H1 (cell line): Measurements from ENCODE around the gene SUPT20H. TPM values are rescaled to one million over a fixed set of nuclear protein-coding genes. Genes with fewer than 3 reads are reported as not detected.

Source experiments
- CTCF ChIA-PET: fragments of 300-600 bp; sonication (Branson Sonifier 250); formaldehyde crosslinking; loops from one replicate; lab custom pipeline; 2021; ENCODE audit not compliant: partially characterized antibody; lab: Charles Lee
- POLR2A ChIA-PET: fragments of 300-600 bp; sonication (Branson Sonifier 250); formaldehyde crosslinking; loops from one replicate; lab custom pipeline; 2021; ENCODE audit warnings: inconsistent platforms; ENCODE audit not compliant: partially characterized antibody; lab: Charles Lee
- DNase-seq, 2 experiments: peaks; one replicate each; pipeline versions ENCODE4 v3.0.0 to v3.0.0-alpha.2; 2010 to 2022; ENCODE audit warnings: low spot score in 2 of 2, low read depth in 1 of 2, mixed read lengths in 1 of 2
- FAIRE-seq: peaks from 2 replicates; lab custom pipeline; 2011; peaks lifted over from hg19 to GRCh38; lab: Jason Lieb, UNC
- H2AFZ ChIP-seq: 2 replicates; pipeline ENCODE4 v1.8.1; 2012; ENCODE audit warnings: low read length, inconsistent platforms
- H2AK5ac ChIP-seq: 2 replicates; pipeline ENCODE4 v1.6.1; 2013; ENCODE audit warnings: low read depth, low read length
- H2BK120ac ChIP-seq: replicated peaks from 2 replicates; pipeline ENCODE3; 2013; ENCODE audit warnings: low read depth, low read length, inconsistent platforms
- H2BK12ac ChIP-seq: 2 replicates; pipeline ENCODE4 v1.6.1; 2013; ENCODE audit warnings: low read depth, low read length
- H2BK15ac ChIP-seq: 2 replicates; pipeline ENCODE4 v1.6.1; 2013; ENCODE audit warnings: low read length
- H2BK20ac ChIP-seq: 2 replicates; pipeline ENCODE4 v1.6.1; 2013; ENCODE audit warnings: low read length
- H2BK5ac ChIP-seq: 2 replicates; pipeline ENCODE4 v1.6.1; 2013; ENCODE audit warnings: low read depth, low read length
- H3K14ac ChIP-seq: 2 replicates; pipeline ENCODE4 v1.6.1; 2013; ENCODE audit warnings: inconsistent platforms; ENCODE audit not compliant: insufficient read length
- H3K18ac ChIP-seq: 2 replicates; pipeline ENCODE4 v1.6.1; 2013; ENCODE audit warnings: low read length; ENCODE audit errors: extremely low read depth
- H3K23ac ChIP-seq: 2 replicates; pipeline ENCODE4 v1.6.1; 2013; ENCODE audit warnings: inconsistent platforms; ENCODE audit not compliant: insufficient read length
- H3K23me2 ChIP-seq: 2 replicates; pipeline ENCODE4 v1.6.1; 2013; ENCODE audit warnings: low read depth, low read length
- H3K27ac ChIP-seq: 2 replicates; pipeline ENCODE4 v1.6.1; 2011; ENCODE audit warnings: low read depth, low read length, inconsistent platforms
- H3K27me3 ChIP-seq, 4 experiments: replicated peaks in 1 of 4; 1 replicate in 1 of 4; 2 replicates in 3 of 4; pipeline versions ENCODE4 v1.6.1 to v1.8.1; 2011 to 2013; ENCODE audit warnings: low read length in 3 of 4, mild to moderate bottlenecking in 3 of 4, inconsistent platforms in 2 of 4, mixed read lengths in 2 of 4, moderate library complexity in 1 of 4; ENCODE audit not compliant: control insufficient read depth in 3 of 4, insufficient read depth in 3 of 4; ENCODE audit errors: extremely low read depth in 1 of 4
- H3K36me3 ChIP-seq, 4 experiments: 2 replicates each; pipeline versions ENCODE4 v1.6.1 to v1.8.1; 2011 to 2013; ENCODE audit warnings: mild to moderate bottlenecking in 4 of 4, low read length in 3 of 4, moderate library complexity in 2 of 4, control low read depth in 1 of 4, inconsistent platforms in 1 of 4; ENCODE audit not compliant: insufficient read depth in 4 of 4, control insufficient read depth in 2 of 4
- H3K4ac ChIP-seq: replicated peaks from 2 replicates; pipeline ENCODE3; 2013; ENCODE audit warnings: low read length, low read depth, mixed read lengths, inconsistent platforms; ENCODE audit not compliant: insufficient read length
- H3K4me1 ChIP-seq, 4 experiments: replicated peaks in 1 of 4; 1 replicate in 1 of 4; 2 replicates in 3 of 4; pipeline versions ENCODE4 v1.6.1 to v1.8.1; 2011 to 2013; ENCODE audit warnings: low read length in 3 of 4, inconsistent platforms in 2 of 4, mixed read lengths in 1 of 4; ENCODE audit not compliant: insufficient read depth in 4 of 4, control insufficient read depth in 3 of 4
- H3K4me2 ChIP-seq, 2 experiments: 2 replicates each; pipeline versions ENCODE4 v1.6.1 to v1.8.1; 2011 to 2013; ENCODE audit warnings: low read depth in 2 of 2, low read length in 2 of 2, control low read depth in 1 of 2, inconsistent platforms in 1 of 2, mild to moderate bottlenecking in 1 of 2; ENCODE audit not compliant: insufficient read depth in 1 of 2
- H3K4me3 ChIP-seq, 4 experiments: fragments of 200-600, 300-600 bp in 1 of 4; sonication (generic), shearing (Covaris generic), sonication (Bioruptor Twin) in 1 of 4; 2 replicates each; pipeline versions ENCODE4 v1.5.1 to v1.8.1; 2011 to 2016; ENCODE audit warnings: low read length in 4 of 4, low read depth in 3 of 4, control low read depth in 2 of 4, inconsistent platforms in 2 of 4, mild to moderate bottlenecking in 2 of 4, mixed read lengths in 1 of 4, moderate library complexity in 1 of 4; ENCODE audit not compliant: insufficient read depth in 2 of 4; ENCODE audit errors: extremely low read depth in 1 of 4
- H3K56ac ChIP-seq: replicated peaks from 2 replicates; pipeline ENCODE3; 2013; ENCODE audit warnings: low read depth, mild to moderate bottlenecking, mixed read lengths, low read length, inconsistent platforms; ENCODE audit not compliant: insufficient read length
- H3K79me1 ChIP-seq: 2 replicates; pipeline ENCODE4 v1.6.1; 2013; ENCODE audit warnings: low read depth, low read length, control low read depth
- H3K79me2 ChIP-seq, 2 experiments: 2 replicates each; pipeline versions ENCODE4 v1.6.1 to v1.8.1; 2012 to 2013; ENCODE audit warnings: low read length in 2 of 2, mild to moderate bottlenecking in 2 of 2, inconsistent platforms in 1 of 2; ENCODE audit not compliant: insufficient read depth in 2 of 2, control insufficient read depth in 1 of 2
- H3K9ac ChIP-seq, 4 experiments: replicated peaks in 1 of 4; 1 replicate in 1 of 4; 2 replicates in 3 of 4; pipeline versions ENCODE4 v1.6.1 to v1.8.1; 2011 to 2013; ENCODE audit warnings: low read depth in 3 of 4, low read length in 3 of 4, control low read depth in 2 of 4, mild to moderate bottlenecking in 2 of 4, moderate library complexity in 2 of 4, inconsistent platforms in 1 of 4; ENCODE audit errors: extremely low read depth in 1 of 4
- H3K9me3 ChIP-seq, 2 experiments: 2 replicates each; pipeline versions ENCODE4 v1.6.1 to v1.8.1; 2012 to 2013; ENCODE audit warnings: mild to moderate bottlenecking in 2 of 2, moderate library complexity in 2 of 2, control low read depth in 1 of 2, inconsistent platforms in 1 of 2, low read depth in 1 of 2, low read length in 1 of 2, mixed read lengths in 1 of 2; ENCODE audit not compliant: insufficient read depth in 2 of 2
- H4K20me1 ChIP-seq, 2 experiments: replicated peaks in 1 of 2; 2 replicates each; pipeline versions ENCODE3 to v1.8.1; 2011 to 2013; ENCODE audit warnings: inconsistent platforms in 2 of 2, low read length in 2 of 2, mild to moderate bottlenecking in 1 of 2; ENCODE audit not compliant: insufficient read depth in 2 of 2, control insufficient read depth in 1 of 2
- H4K5ac ChIP-seq: 2 replicates; pipeline ENCODE4 v1.6.1; 2013; ENCODE audit warnings: low read length, low read depth, mixed read lengths, inconsistent platforms; ENCODE audit not compliant: insufficient read length
- H4K8ac ChIP-seq: 2 replicates; pipeline ENCODE4 v1.8.0; 2013; ENCODE audit warnings: mild to moderate bottlenecking, moderate library complexity, low read length, inconsistent platforms; ENCODE audit not compliant: insufficient read depth; ENCODE audit errors: extremely low read depth
- H4K91ac ChIP-seq: replicated peaks from 2 replicates; pipeline ENCODE3; 2013; ENCODE audit warnings: low read length, mixed read lengths, inconsistent platforms; ENCODE audit not compliant: insufficient read length
- CBX5 ChIP-seq: fragments of 300-800, 300-1000 bp; sonication (generic); IDR thresholded peaks from 2 replicates; pipeline ENCODE4 v1.7.1; 2016; ENCODE audit warnings: antibody characterized with exemption, low read length, low read depth
- EP300 ChIP-seq, 2 experiments: IDR thresholded peaks; 1 replicate in 1 of 2; 2 replicates in 1 of 2; pipeline ENCODE4 v1.6.1; 2011 to 2012; ENCODE audit warnings: low read depth in 2 of 2, low read length in 2 of 2, mild to moderate bottlenecking in 2 of 2, borderline replicate concordance in 1 of 2, inconsistent platforms in 1 of 2, moderate library complexity in 1 of 2
- GTF2F1 ChIP-seq: IDR thresholded peaks from 2 replicates; pipeline ENCODE4 v1.6.1; 2012; ENCODE audit warnings: low read depth, low read length, improper control_type of control experiment, borderline replicate concordance
- JUN ChIP-seq: IDR thresholded peaks from 2 replicates; pipeline ENCODE4 v1.6.1; 2011; ENCODE audit warnings: low read depth, mild to moderate bottlenecking, improper control_type of control experiment, low read length
- RFX5 ChIP-seq: IDR thresholded peaks from 2 replicates; pipeline ENCODE4 v1.6.1; 2011; ENCODE audit warnings: low read depth, low read length, improper control_type of control experiment, borderline replicate concordance
- RNF2 ChIP-seq: fragments of 200-900, 300-1000 bp; sonication (generic); IDR thresholded peaks from 2 replicates; pipeline ENCODE4 v1.7.1; 2016; ENCODE audit warnings: borderline replicate concordance, low read depth, mild to moderate bottlenecking, antibody characterized with exemption, low read length; ENCODE audit not compliant: poor library complexity, severe bottlenecking; ENCODE audit errors: missing control alignments
- SIRT6 ChIP-seq: IDR thresholded peaks from one replicate; pipeline ENCODE4 v1.7.1; 2012; ENCODE audit warnings: low read length, inconsistent platforms
- SP1 ChIP-seq: IDR thresholded peaks from 2 replicates; pipeline ENCODE4 v1.6.1; 2011; ENCODE audit warnings: low read depth, low read length
- SUZ12 ChIP-seq: fragments of 200-600 bp; sonication (generic); IDR thresholded peaks from 2 replicates; pipeline ENCODE4 v1.6.1; 2012; ENCODE audit warnings: mild to moderate bottlenecking, inconsistent platforms, low read length, moderate library complexity, mixed read lengths
- TAF7 ChIP-seq: optimal IDR thresholded peaks from 2 replicates; pipeline ENCODE3; 2011; ENCODE audit warnings: low read depth, mild to moderate bottlenecking, inconsistent platforms, low read length, moderate library complexity, borderline replicate concordance
- TCF12 ChIP-seq: IDR thresholded peaks from 2 replicates; pipeline ENCODE4 v1.6.1; 2011; ENCODE audit warnings: low read depth, mild to moderate bottlenecking, low read length
- TEAD4 ChIP-seq: IDR thresholded peaks from 2 replicates; pipeline ENCODE4 v1.6.1; 2012; ENCODE audit warnings: low read depth, low read length, inconsistent platforms, mixed read lengths
- WGBS, 2 experiments: shearing (Covaris generic) in 1 of 2; methylation state at CpG; one replicate each; pipeline versions ENCODE4 v1.1.6 to v1.1.7; 2013 to 2015; ENCODE audit warnings: low lambda C conversion rate in 2 of 2, mixed read lengths in 2 of 2, inconsistent platforms in 1 of 2, low coverage in 1 of 2, missing lambda C conversion rate in 1 of 2; ENCODE audit not compliant: insufficient replicate concordance in 2 of 2, insufficient coverage in 1 of 2, insufficient read length in 1 of 2; ENCODE audit errors: extremely low coverage in 1 of 2, missing lambda C conversion rate in 1 of 2; 5-methylcytosine and 5-hydroxymethylcytosine counted together
- polyA plus RNA-seq, 7 experiments: library from polyadenylated mRNA; depleted of rRNA in 3 of 7; stranded (reverse) in 5 of 7; unstranded in 2 of 7; fragments of >200 nt in 5 of 7; fragments of 200-250 nt in 2 of 7; gene quantifications; 1 replicate in 5 of 7; 2 replicates in 1 of 7; 4 replicates in 1 of 7; pipeline versions ENCODE4 v1.2.1 to v1.2.3, GENCODE V29; 2011 to 2013; ENCODE audit warnings: missing spikeins in 2 of 7, mixed read lengths in 2 of 7
- total RNA-seq: library from RNA; stranded (reverse); fragmentation: NEBNext Ultra II Directional; extraction: Animal tissue kit (Norgen Biotek cat#: 25700); gene quantifications from 2 replicates; pipeline ENCODE4 v1.2.1, GENCODE V29; 2021

SUPT20H gene
- total and polyA plus RNA-seq, 2 of the 8 experiments (the other 6 are each of a cell fraction or from before 2014, with no cell fraction given) = 69.2 to 75.1 TPM

DNA sequence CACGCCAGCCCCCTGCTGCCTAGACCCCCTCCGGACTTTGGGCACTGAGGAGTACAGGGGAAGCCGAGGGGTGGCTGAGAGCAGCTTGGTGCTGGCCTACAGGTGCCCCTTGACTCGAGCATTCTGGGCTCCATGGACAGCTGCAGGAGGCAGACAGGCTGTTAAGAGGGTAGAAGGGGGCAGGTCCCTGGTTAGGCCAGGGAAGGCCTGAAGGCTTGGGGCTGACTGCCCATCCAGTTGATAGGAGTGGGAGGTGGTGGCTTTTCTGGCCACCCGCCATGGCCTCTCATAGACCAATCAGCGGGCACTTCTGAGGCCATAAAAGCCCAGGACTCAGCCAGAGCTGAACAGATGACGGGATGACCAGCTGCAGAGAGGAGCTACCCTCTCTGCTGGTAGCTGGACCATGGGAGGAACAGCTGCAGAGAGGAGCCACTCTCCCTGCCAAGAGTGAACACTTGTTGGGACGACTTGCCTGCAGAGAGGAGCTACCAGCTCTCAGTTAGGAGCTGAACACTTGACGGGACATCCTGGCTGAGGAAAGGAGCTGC, 10.7 kb upstream of the SUPT20H start:
- POLR2A ChIA-PET = interaction anchor here (1.7 kb wide), 1 partner anchor 11 kb away, joined by 4 read pairs; the partner anchor contains the start of gene SUPT20H
- Histone ChIP-seq H3K36me3 (no peaks in the 10 kb centered on the region), H3K4me3 (no peak overlapping the region), H3K18ac (no peak overlapping the region), H3K56ac (no peak overlapping the region), H2BK12ac (no peak overlapping the region), H2BK15ac (no peak overlapping the region), H3K9me3 (no peaks in the 10 kb centered on the region), H3K27me3 (no peaks in the 10 kb centered on the region), H3K14ac (no peak overlapping the region), H3K23ac (no peak overlapping the region), H3K23me2 (no peaks in the 10 kb centered on the region), H2BK20ac (no peak overlapping the region), H3K27ac (no peak overlapping the region), H2BK120ac (no peak overlapping the region), H2BK5ac (no peak overlapping the region), H3K79me1 (no peaks in the 10 kb centered on the region), H3K79me2 (no peaks in the 10 kb centered on the region), H3K4me1 (peaks cover 0 to 7% (median 5%) of the 10 kb centered on the region in 4 experiments; a peak in 5 of 7 replicates), H4K5ac (no peak overlapping the region), H3K4ac (peak overlapping the region; percentile 48), H4K8ac (peak overlapping the region; percentile 85), H4K20me1 (no peaks in the 10 kb centered on the region), H2AFZ (no peak overlapping the region; the same call in 1 of the 2 replicates), H3K4me2 (no peak overlapping the region), H2AK5ac (0 out of 2 replicates have a peak overlapping the region, but pooled peaks have one; percentile 40), H4K91ac (no peak overlapping the region), H3K9ac (no peak overlapping the region)
- 84% methylated on average over 6 of the region's 9 CpGs; no CpG with 5 or more reads in 1 of the 2 experiments for WGBS, 2 experiments
- FAIRE-seq (no peak), DNase-seq (no peak)
- CTCF ChIA-PET = interaction anchor here (0.7 to 2.1 kb wide), 5 partner anchors 10 to 541 kb away, joined by 3 to 8 read pairs (median 3); no protein-coding TSS in a partner anchor
- TF ChIP-seq EP300 (IDR thresholded peaks at IDR 0.05; ENCODE audit: borderline replicate concordance in 1 of 2, low read depth in 2 of 2, low read length in 2 of 2) (no peak), SIRT6 (no peak), TEAD4 (no peak), SUZ12 (no peak), JUN (no peak), GTF2F1 (no peak), CBX5 (no peak), RNF2 (no peak), TAF7 (no peak), SP1 (no peak), TCF12 (no peak), RFX5 (no peak)
